Endodermal cell (in vitro differentiated cells): ENCODE data around the gene AGR3. TPM values are rescaled to one million over a fixed set of nuclear protein-coding genes. Genes with fewer than 3 reads are reported as not detected.
A peak's percentile ranks its signal among the peaks of the same experiment; 100 is the strongest.

Source experiments
- DNase-seq: peaks from one replicate; pipeline ENCODE4 v3.0.0-alpha.2; 2017
- H3K27ac ChIP-seq: 2 replicates; pipeline ENCODE4 v1.5.1; 2013; ENCODE audit warnings: mild to moderate bottlenecking, low read depth, low read length, moderate library complexity
- H3K27me3 ChIP-seq: 2 replicates; pipeline ENCODE4 v1.6.1; 2013; ENCODE audit warnings: mild to moderate bottlenecking, low read length, moderate library complexity; ENCODE audit not compliant: insufficient read depth, control insufficient read depth, poor library complexity, severe bottlenecking
- H3K36me3 ChIP-seq: 2 replicates; pipeline ENCODE4 v1.7.0; 2013; ENCODE audit warnings: mild to moderate bottlenecking, low read length, moderate library complexity; ENCODE audit not compliant: control insufficient read depth, insufficient read depth
- H3K4me1 ChIP-seq: one replicate; pipeline ENCODE4 v1.7.0; 2013; ENCODE audit warnings: low read length; ENCODE audit not compliant: control insufficient read depth, insufficient read depth
- H3K4me3 ChIP-seq: 2 replicates; pipeline ENCODE4 v1.5.1; 2013; ENCODE audit warnings: mild to moderate bottlenecking, low read length, moderate library complexity
- H3K9ac ChIP-seq: 2 replicates; pipeline ENCODE4 v1.6.1; 2013; ENCODE audit warnings: mild to moderate bottlenecking, low read length, moderate library complexity; ENCODE audit not compliant: poor library complexity, severe bottlenecking; ENCODE audit errors: extremely low read depth
- H3K9me3 ChIP-seq: 2 replicates; pipeline ENCODE4 v1.6.1; 2013; ENCODE audit warnings: mild to moderate bottlenecking, low read length, moderate library complexity; ENCODE audit not compliant: control insufficient read depth
- H3K27ac Mint-ChIP-seq: 2 replicates; pipeline ENCODE4 v1.8.0; 2020; ENCODE audit warnings: mixed read lengths
- H3K27me3 Mint-ChIP-seq: 2 replicates; pipeline ENCODE4 v1.8.0; 2021; ENCODE audit warnings: mild to moderate bottlenecking, mixed read lengths; ENCODE audit not compliant: insufficient read depth
- H3K36me3 Mint-ChIP-seq: 2 replicates; pipeline ENCODE4 v1.8.0; 2020; ENCODE audit warnings: low read depth, mixed read lengths
- H3K4me1 Mint-ChIP-seq: 2 replicates; pipeline ENCODE4 v1.8.0; 2020; ENCODE audit warnings: mixed read lengths
- H3K4me3 Mint-ChIP-seq: 2 replicates; pipeline ENCODE4 v1.8.0; 2020; ENCODE audit warnings: mild to moderate bottlenecking, moderate library complexity, mixed read lengths
- H3K9me3 Mint-ChIP-seq: 2 replicates; pipeline ENCODE4 v1.8.0; 2020; ENCODE audit warnings: mild to moderate bottlenecking, mixed read lengths
- WGBS, 2 experiments: methylation state at CpG; one replicate each; pipeline versions ENCODE4 v1.1.5 to v1.1.7; 2013; ENCODE audit warnings: missing lambda C conversion rate in 2 of 2, mixed read lengths in 1 of 2; ENCODE audit not compliant: insufficient coverage in 1 of 2, insufficient read length in 1 of 2; 5-methylcytosine and 5-hydroxymethylcytosine counted together
- total RNA-seq, 2 donors: library from RNA; stranded (reverse); fragmentation: NEBNext Ultra II Directional in 1 of 2; extraction: Animal tissue kit (Norgen Biotek cat#: 25700) in 1 of 2; gene quantifications; 2 replicates in 1 of 2; 3 replicates in 1 of 2; pipeline ENCODE4 v1.2.1, GENCODE V29; 2021
- TF ChIP-seq, protein P1 (sequence below): fragments of 200-600 bp; sonication (generic); conservative IDR thresholded peaks from 2 replicates; pipeline ENCODE4 v1.5.0; 2021; ENCODE audit warnings: antibody characterized with exemption, mild to moderate bottlenecking

AGR3 gene
- total RNA-seq, 2 donors from 2014 or later: not detected

DNA sequence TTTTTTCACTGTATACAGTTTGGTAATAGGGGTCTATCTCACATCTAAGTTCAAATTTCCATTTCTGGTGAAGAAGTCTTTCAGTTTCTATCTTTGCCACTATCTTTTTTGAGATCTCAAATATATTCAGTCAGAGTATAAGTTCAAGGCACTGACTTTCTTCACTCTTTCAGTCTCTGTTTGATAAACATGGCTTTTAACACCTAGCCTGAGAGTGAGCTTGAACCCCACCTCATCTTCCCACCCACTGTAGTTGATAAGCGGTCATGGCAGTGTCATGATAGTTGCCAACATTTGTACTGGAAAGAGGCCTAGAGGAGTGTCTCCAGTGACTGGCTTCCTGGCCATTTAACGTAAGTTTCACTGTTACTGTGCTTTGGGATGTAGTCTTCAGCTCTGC, 41.2 kb upstream of the AGR3 start:
- H3K27ac ChIP-seq: no peak overlapping the region
- H3K4me3 ChIP-seq: no peak overlapping the region
- Mint-ChIP-seq H3K27ac (no peak overlapping the region), H3K9me3 (no peaks in the 10 kb centered on the region), H3K4me1 (peaks cover 26% of the 10 kb centered on the region), H3K27me3 (no peaks in the 10 kb centered on the region), H3K4me3 (no peak overlapping the region), H3K36me3 (no peaks in the 10 kb centered on the region)
- no peaks in the 10 kb centered on the region for H3K36me3 ChIP-seq
- 95 to 100% methylated on average over 2 of the region's 2 CpGs for WGBS, 2 experiments
- H3K4me1 ChIP-seq: peaks cover 4% of the 10 kb centered on the region
- no peak for DNase-seq
- no peak overlapping the region for H3K9ac ChIP-seq
- H3K9me3 ChIP-seq: peaks cover 7% of the 10 kb centered on the region
- TF ChIP-seq, protein P1, sequence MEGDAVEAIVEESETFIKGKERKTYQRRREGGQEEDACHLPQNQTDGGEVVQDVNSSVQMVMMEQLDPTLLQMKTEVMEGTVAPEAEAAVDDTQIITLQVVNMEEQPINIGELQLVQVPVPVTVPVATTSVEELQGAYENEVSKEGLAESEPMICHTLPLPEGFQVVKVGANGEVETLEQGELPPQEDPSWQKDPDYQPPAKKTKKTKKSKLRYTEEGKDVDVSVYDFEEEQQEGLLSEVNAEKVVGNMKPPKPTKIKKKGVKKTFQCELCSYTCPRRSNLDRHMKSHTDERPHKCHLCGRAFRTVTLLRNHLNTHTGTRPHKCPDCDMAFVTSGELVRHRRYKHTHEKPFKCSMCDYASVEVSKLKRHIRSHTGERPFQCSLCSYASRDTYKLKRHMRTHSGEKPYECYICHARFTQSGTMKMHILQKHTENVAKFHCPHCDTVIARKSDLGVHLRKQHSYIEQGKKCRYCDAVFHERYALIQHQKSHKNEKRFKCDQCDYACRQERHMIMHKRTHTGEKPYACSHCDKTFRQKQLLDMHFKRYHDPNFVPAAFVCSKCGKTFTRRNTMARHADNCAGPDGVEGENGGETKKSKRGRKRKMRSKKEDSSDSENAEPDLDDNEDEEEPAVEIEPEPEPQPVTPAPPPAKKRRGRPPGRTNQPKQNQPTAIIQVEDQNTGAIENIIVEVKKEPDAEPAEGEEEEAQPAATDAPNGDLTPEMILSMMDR: no peak
- no peaks in the 10 kb centered on the region for H3K27me3 ChIP-seq

DNA sequence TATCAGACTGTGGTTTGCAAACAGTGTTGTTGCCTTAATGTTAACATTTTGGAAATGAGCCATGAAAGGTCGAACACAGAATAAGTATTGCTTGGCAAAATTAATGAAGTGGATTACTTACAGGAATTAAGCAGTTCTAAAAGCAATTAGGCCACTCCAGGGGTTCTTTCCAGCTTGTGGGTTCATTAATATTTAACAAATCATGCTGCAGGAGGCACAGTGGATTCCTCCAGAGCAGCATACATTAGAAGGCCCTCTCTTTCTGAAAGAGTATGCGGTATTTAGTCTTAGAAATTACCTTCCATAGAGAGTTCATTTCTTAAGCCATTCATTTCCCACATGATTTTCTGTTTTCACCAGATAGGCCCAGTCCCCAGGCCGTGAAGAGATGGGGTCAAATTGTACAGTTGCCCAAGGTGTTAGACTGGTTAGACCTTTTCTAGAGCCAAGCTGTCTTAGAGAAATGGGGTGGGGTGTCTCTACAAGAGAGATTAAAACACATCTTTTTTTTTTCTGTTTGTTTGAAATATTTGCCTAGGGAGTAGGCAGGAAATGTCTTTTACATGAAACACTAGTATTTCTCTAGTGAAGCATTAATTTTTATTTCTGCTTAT, 40.0 kb upstream of the AGR3 start:
- peaks cover 28% of the 10 kb centered on the region for H3K4me1 Mint-ChIP-seq

DNA sequence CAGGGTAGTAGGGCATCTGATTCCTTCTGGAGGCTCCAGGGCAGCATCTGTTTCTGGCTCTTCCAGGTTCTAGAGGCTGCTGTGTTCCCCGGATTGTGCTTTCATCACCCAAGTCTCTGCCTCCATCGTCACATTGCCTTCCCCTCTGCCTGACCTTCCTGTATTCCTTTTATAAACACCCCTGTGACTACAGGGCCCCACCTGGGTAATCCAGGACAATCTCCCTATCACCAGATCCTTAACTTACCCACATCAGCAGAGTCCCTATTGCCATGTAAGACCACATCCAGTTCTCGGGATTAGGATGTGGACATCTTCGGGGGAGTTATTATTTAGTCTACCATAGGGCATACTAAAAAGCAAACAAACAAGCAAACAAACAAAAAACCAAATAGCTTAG, 39.4 kb upstream of the AGR3 start:
- H3K27ac ChIP-seq: no peak overlapping the region
- peaks cover 29% of the 10 kb centered on the region for H3K4me1 Mint-ChIP-seq
- H3K4me3 ChIP-seq: no peak overlapping the region
- H3K36me3 ChIP-seq: no peaks in the 10 kb centered on the region
- H3K27me3 ChIP-seq: no peaks in the 10 kb centered on the region
- H3K4me1 ChIP-seq: peaks cover 4% of the 10 kb centered on the region
- H3K9me3 Mint-ChIP-seq: no peaks in the 10 kb centered on the region
- WGBS, 2 experiments: 93 to 98% methylated on average over 2 to 4 of the region's 4 CpGs
- no peak overlapping the region for H3K27ac Mint-ChIP-seq
- DNase-seq: no peak
- no peaks in the 10 kb centered on the region for H3K27me3 Mint-ChIP-seq
- no peak overlapping the region for H3K9ac ChIP-seq
- TF ChIP-seq, protein P1: no peak
- no peaks in the 10 kb centered on the region for H3K9me3 ChIP-seq
- no peak overlapping the region for H3K4me3 Mint-ChIP-seq
- H3K36me3 Mint-ChIP-seq: no peaks in the 10 kb centered on the region

More for the DNA sequence above, 40.0 kb upstream of the AGR3 start:
- DNase-seq: no peak
- TF ChIP-seq, protein P1: no peak
- Mint-ChIP-seq H3K9me3 (no peaks in the 10 kb centered on the region), H3K4me3 (no peak overlapping the region), H3K27ac (peak overlapping the region; percentile 48), H3K36me3 (no peaks in the 10 kb centered on the region), H3K27me3 (no peaks in the 10 kb centered on the region)
- H3K36me3 ChIP-seq: no peaks in the 10 kb centered on the region
- H3K27me3 ChIP-seq: no peaks in the 10 kb centered on the region
- H3K9me3 ChIP-seq: peaks cover 4% of the 10 kb centered on the region
- WGBS, 2 experiments: 83 to 94% methylated on average over 2 to 3 of the region's 3 CpGs
- H3K27ac ChIP-seq: no peak overlapping the region
- H3K4me3 ChIP-seq: no peak overlapping the region
- H3K4me1 ChIP-seq: peaks cover 4% of the 10 kb centered on the region
- no peak overlapping the region for H3K9ac ChIP-seq
